ENCODE measurements around the gene DAND5. TPM values are rescaled to one million over a fixed set of nuclear protein-coding genes. Genes with fewer than 3 reads are reported as not detected.

Gene DAND5
- total and polyA plus RNA-seq, 2 of the 13 experiments (the other 11 are each of a cell fraction or from before 2014, with no cell fraction given): 0.04 TPM; not detected in 1

GRCh38 chr19:12965017-12965811 is 4.2 kb upstream of the DAND5 start (continued):
- no peak for TF ChIP-seq ZNF407 (CRISPR knock-in tag; IDR thresholded peaks at IDR 0.05; ENCODE audit: not compliant biosample characterization)
- no peak for TF ChIP-seq CREB1 (IDR thresholded peaks at IDR 0.05)
- TF ChIP-seq CREB1 (CRISPR knock-in tag; IDR thresholded peaks at IDR 0.05): no peak
- TF ChIP-seq ZNF263 (CRISPR knock-in tag; IDR thresholded peaks at IDR 0.05): no peak
- TF ChIP-seq CBX5 (CRISPR knock-in tag; IDR thresholded peaks at IDR 0.05; ENCODE audit: borderline replicate concordance): peak; percentile 32
- no peak for TF ChIP-seq ZNF737 (CRISPR knock-in tag; IDR thresholded peaks at IDR 0.05; ENCODE audit: borderline replicate concordance)
- TF ChIP-seq AFF4 (CRISPR knock-in tag; IDR thresholded peaks at IDR 0.05): no peak
- no peak for TF ChIP-seq NPAS2 (CRISPR knock-in tag; IDR thresholded peaks at IDR 0.05; ENCODE audit: borderline replicate concordance)
- TF ChIP-seq ZNF317 (CRISPR knock-in tag; IDR thresholded peaks at IDR 0.05): no peak
- TF ChIP-seq THAP8 (CRISPR knock-in tag; IDR thresholded peaks at IDR 0.05; ENCODE audit: borderline replicate concordance): 0 out of 2 replicates have a peak, but pooled peaks have one; percentile 33
- TF ChIP-seq MLXIP (CRISPR knock-in tag; IDR thresholded peaks at IDR 0.05; ENCODE audit: borderline replicate concordance): no peak

Data from HepG2 (cell line).